Measurements from ENCODE around the gene TSC22D1. TPM values are rescaled to one million over a fixed set of nuclear protein-coding genes. Genes with fewer than 3 reads are reported as not detected.

The TSC22D1 gene
- total and polyA plus RNA-seq, 2 of the 4 experiments (the other 2 are of a cell fraction), result 30.8 to 42.2 TPM

DNA sequence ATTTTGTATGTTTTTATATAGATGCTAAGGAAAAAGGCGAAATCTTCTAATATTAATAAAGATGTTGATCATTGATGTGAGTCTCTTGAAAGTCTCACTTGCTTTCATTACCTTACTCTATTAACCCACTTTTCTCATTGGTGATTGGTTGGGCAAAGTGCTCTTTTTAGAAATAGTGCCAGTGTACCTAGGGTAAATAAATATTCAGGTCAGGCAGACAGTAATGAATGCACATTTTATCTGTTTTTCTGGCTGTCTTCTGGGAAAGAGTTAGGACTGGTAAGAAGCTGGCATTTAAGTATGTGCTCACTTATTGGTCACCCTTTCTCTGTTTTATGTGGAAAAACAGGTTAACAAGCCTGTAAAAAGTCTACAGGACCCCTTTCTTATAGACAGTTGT lies 191.4 kb downstream of the TSC22D1 start:
- intact Hi-C loops (cut with micrococcal nuclease), result no loop called here
- WGBS, 2 experiments (ENCODE audit: extremely low coverage in 2 of 2, insufficient read length in 1 of 2), result no CpG with 5 or more reads among the region's 1 CpG
- CTCF ChIA-PET, result no interaction called here

More for the DNA sequence above, 191.4 kb downstream of the TSC22D1 start:
- Histone ChIP-seq H4K8ac (ENCODE audit: low read depth in 2 of 2, low read length in 2 of 2) (no peak overlapping the region), H2AFZ (replicated peaks; ENCODE audit: low read length, poor library complexity) (no peak overlapping the region), H4K91ac (ENCODE audit: insufficient read depth, low read depth, low read length) (no peak overlapping the region), H4K5ac (ENCODE audit: low read depth, low read length) (no peak overlapping the region), H3K23ac (ENCODE audit: low read depth, low read length) (no peak overlapping the region), H2AK9ac (replicated peaks; ENCODE audit: low read depth, low read length, poor library complexity) (no peak overlapping the region), H2AK5ac (ENCODE audit: low read depth, low read length) (no peak overlapping the region), H2BK20ac (ENCODE audit: low read depth, low read length) (no peak overlapping the region), H3K36me3 (ENCODE audit: control insufficient read depth, insufficient read depth, low read length) (no peaks in the 10 kb centered on the region), H2BK5ac (ENCODE audit: low read depth, low read length, poor library complexity, severe bottlenecking) (no peak overlapping the region), H2BK120ac (ENCODE audit: low read depth, low read length) (no peak overlapping the region), H3K4me3 (ENCODE audit: insufficient read depth, low read depth, low read length) (no peak overlapping the region), H3K27ac (ENCODE audit: insufficient read depth, low read length) (no peak overlapping the region), H3K79me1 (ENCODE audit: low read depth in 1 of 2, low read length in 2 of 2) (no peaks in the 10 kb centered on the region), H3K27me3 (ENCODE audit: control insufficient read depth, insufficient read depth, low read length) (no peaks in the 10 kb centered on the region), H3K9me1 (ENCODE audit: insufficient read depth, low read length) (peaks cover 4% of the 10 kb centered on the region), H2BK15ac (ENCODE audit: low read depth, low read length) (no peak overlapping the region), H3K14ac (replicated peaks; ENCODE audit: low read depth, low read length) (no peak overlapping the region), H3K9me3 (ENCODE audit: control insufficient read depth, insufficient read depth, low read length) (no peaks in the 10 kb centered on the region), H3K4me2 (ENCODE audit: low read depth, low read length) (no peak overlapping the region), H4K20me1 (ENCODE audit: insufficient read depth, low read length) (no peaks in the 10 kb centered on the region), H3K4me1 (ENCODE audit: control insufficient read depth, insufficient read depth, low read length) (peaks cover 3% of the 10 kb centered on the region), H3K18ac (ENCODE audit: low read depth, low read length) (no peak overlapping the region), H3K9ac (ENCODE audit: low read depth, low read length) (no peak overlapping the region), H3K56ac (ENCODE audit: extremely low read depth, insufficient read depth, low read length) (no peak overlapping the region), H3K4ac (ENCODE audit: low read depth, low read length) (no peak overlapping the region)
- in situ Hi-C loops (cut with MboI; ENCODE audit: low sequenced_read_pairs) (no loop called here), dilution Hi-C loops (cut with HindIII; ENCODE audit: low sequenced_read_pairs, unreplicated experiment) (no loop called here)
- no TSS peak for BruUV-seq (replicated peaks)
- TF ChIP-seq CHD1 (IDR thresholded peaks at IDR 0.05; ENCODE audit: low read depth, low read length) (no peak), MXI1 (IDR thresholded peaks at IDR 0.05; ENCODE audit: borderline replicate concordance, low read depth, low read length) (no peak), FOS (IDR thresholded peaks at IDR 0.05; ENCODE audit: low read depth, low read length) (no peak), MAZ (IDR thresholded peaks at IDR 0.05; ENCODE audit: borderline replicate concordance, low read depth, low read length) (no peak), RCOR1 (IDR thresholded peaks at IDR 0.05; ENCODE audit: insufficient replicate concordance, low read length) (no peak), RFX5 (IDR thresholded peaks at IDR 0.05; ENCODE audit: low read depth, low read length) (no peak)
- DNase-seq, result no peak
- ATAC-seq (ENCODE audit: low read depth), result no peak
- POLR2A ChIA-PET (ENCODE audit: unreplicated experiment), result no interaction called here

All from IMR-90 (cell line).